ENCODE results near the gene TRPC6.

GRCh38 chr11:101445761-101446160, 138.0 kb downstream of the TRPC6 start:
- TF ChIP-seq CTCF (IDR thresholded peaks at IDR 0.05) (no peak), ZNF281 (CRISPR knock-in tag; IDR thresholded peaks at IDR 0.05) (no peak), NR3C1 (CRISPR knock-in tag; conservative IDR thresholded peaks at IDR 0.05; ENCODE audit: low read depth) (no peak), ATF1 (CRISPR knock-in tag; IDR thresholded peaks at IDR 0.05) (no peak), ZNF416 (CRISPR knock-in tag; IDR thresholded peaks at IDR 0.05) (no peak), MXD4 (CRISPR knock-in tag; IDR thresholded peaks at IDR 0.05; ENCODE audit: borderline replicate concordance) (no peak), MAX (CRISPR knock-in tag; IDR thresholded peaks at IDR 0.05) (no peak), IRF1 (CRISPR knock-in tag; IDR thresholded peaks at IDR 0.05) (no peak), CBFB (CRISPR knock-in tag; IDR thresholded peaks at IDR 0.05; ENCODE audit: low read depth) (no peak), CREB1 (CRISPR knock-in tag; IDR thresholded peaks at IDR 0.05) (no peak)

Data from WTC11 (cell line).